ENCODE results near the gene NRXN3. TPM values are rescaled to one million over a fixed set of nuclear protein-coding genes. Genes with fewer than 3 reads are reported as not detected.

The NRXN3 gene
- total and polyA plus RNA-seq, 2 experiments from 2014 or later = 1.0 to 1.8 TPM

DNA sequence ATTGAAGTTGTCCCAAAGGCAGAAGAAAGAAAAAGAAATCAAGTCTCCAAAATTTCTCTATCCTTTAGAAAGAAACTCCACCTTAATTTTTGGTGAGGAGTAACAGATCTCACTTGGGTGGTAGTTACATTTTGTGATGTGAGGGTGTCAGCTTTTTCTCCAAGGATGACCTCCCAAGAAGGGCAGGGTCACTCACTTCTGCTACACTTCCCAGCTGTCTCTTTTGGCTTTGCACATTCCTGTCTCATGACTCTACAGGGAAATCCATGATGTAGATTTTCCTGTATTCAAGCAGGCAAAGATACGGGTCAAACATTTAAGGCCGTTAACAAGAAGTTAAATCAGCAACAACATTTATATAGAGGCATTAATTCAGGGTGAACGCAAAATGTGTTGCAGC lies 1016.4 kb downstream of the NRXN3 start:
- Histone ChIP-seq H3K4me1 (ENCODE audit: insufficient read depth) (no peaks in the 10 kb centered on the region), H3F3A (replicated peaks; ENCODE audit: low read depth) (no peaks in the 10 kb centered on the region), H3K27me3 (ENCODE audit: insufficient read depth) (no peaks in the 10 kb centered on the region), H3K36me3 (ENCODE audit: insufficient read depth) (no peaks in the 10 kb centered on the region), H3K9me2 (ENCODE audit: insufficient read depth) (no peaks in the 10 kb centered on the region), H3K27ac (ENCODE audit: low read depth) (no peak overlapping the region), H2AFZ (no peak overlapping the region), H4K20me1 (replicated peaks; ENCODE audit: insufficient read depth) (no peaks in the 10 kb centered on the region), H3K79me2 (replicated peaks; ENCODE audit: insufficient read depth) (no peaks in the 10 kb centered on the region), H3K4me3 (no peak overlapping the region), H3K4me2 (no peak overlapping the region)
- H3K4me1 Mint-ChIP-seq = no peaks in the 10 kb centered on the region
- peaks cover 2% of the 10 kb centered on the region for H3K27me3 Mint-ChIP-seq (ENCODE audit: insufficient read depth, low read depth, poor library complexity)
- TF ChIP-seq, protein P1, sequence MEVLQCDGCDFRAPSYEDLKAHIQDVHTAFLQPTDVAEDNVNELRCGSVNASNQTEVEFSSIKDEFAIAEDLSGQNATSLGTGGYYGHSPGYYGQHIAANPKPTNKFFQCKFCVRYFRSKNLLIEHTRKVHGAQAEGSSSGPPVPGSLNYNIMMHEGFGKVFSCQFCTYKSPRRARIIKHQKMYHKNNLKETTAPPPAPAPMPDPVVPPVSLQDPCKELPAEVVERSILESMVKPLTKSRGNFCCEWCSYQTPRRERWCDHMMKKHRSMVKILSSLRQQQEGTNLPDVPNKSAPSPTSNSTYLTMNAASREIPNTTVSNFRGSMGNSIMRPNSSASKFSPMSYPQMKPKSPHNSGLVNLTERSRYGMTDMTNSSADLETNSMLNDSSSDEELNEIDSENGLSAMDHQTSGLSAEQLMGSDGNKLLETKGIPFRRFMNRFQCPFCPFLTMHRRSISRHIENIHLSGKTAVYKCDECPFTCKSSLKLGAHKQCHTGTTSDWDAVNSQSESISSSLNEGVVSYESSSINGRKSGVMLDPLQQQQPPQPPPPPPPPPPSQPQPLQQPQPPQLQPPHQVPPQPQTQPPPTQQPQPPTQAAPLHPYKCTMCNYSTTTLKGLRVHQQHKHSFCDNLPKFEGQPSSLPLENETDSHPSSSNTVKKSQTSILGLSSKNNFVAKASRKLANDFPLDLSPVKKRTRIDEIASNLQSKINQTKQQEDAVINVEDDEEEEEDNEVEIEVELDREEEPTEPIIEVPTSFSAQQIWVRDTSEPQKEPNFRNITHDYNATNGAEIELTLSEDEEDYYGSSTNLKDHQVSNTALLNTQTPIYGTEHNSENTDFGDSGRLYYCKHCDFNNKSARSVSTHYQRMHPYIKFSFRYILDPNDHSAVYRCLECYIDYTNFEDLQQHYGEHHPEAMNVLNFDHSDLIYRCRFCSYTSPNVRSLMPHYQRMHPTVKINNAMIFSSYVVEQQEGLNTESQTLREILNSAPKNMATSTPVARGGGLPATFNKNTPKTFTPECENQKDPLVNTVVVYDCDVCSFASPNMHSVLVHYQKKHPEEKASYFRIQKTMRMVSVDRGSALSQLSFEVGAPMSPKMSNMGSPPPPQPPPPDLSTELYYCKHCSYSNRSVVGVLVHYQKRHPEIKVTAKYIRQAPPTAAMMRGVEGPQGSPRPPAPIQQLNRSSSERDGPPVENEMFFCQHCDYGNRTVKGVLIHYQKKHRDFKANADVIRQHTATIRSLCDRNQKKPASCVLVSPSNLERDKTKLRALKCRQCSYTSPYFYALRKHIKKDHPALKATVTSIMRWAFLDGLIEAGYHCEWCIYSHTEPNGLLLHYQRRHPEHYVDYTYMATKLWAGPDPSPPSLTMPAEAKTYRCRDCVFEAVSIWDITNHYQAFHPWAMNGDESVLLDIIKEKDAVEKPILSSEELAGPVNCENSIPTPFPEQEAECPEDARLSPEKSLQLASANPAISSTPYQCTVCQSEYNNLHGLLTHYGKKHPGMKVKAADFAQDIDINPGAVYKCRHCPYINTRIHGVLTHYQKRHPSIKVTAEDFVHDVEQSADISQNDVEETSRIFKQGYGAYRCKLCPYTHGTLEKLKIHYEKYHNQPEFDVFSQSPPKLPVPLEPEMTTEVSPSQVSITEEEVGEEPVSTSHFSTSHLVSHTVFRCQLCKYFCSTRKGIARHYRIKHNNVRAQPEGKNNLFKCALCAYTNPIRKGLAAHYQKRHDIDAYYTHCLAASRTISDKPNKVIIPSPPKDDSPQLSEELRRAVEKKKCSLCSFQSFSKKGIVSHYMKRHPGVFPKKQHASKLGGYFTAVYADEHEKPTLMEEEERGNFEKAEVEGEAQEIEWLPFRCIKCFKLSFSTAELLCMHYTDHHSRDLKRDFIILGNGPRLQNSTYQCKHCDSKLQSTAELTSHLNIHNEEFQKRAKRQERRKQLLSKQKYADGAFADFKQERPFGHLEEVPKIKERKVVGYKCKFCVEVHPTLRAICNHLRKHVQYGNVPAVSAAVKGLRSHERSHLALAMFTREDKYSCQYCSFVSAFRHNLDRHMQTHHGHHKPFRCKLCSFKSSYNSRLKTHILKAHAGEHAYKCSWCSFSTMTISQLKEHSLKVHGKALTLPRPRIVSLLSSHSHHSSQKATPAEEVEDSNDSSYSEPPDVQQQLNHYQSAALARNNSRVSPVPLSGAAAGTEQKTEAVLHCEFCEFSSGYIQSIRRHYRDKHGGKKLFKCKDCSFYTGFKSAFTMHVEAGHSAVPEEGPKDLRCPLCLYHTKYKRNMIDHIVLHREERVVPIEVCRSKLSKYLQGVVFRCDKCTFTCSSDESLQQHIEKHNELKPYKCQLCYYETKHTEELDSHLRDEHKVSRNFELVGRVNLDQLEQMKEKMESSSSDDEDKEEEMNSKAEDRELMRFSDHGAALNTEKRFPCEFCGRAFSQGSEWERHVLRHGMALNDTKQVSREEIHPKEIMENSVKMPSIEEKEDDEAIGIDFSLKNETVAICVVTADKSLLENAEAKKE (CRISPR knock-in tag; IDR thresholded peaks at IDR 0.05) = no peak
- TF ChIP-seq EZH2phosphoT487 (IDR thresholded peaks at IDR 0.05; ENCODE audit: unreplicated experiment) (no peak), CTCF (conservative IDR thresholded peaks at IDR 0.05; ENCODE audit: low read depth in 2 of 2) (no peak), ZNF114 (CRISPR knock-in tag; IDR thresholded peaks at IDR 0.05) (no peak)
- DNase-seq (ENCODE audit: low spot score) (no peak), ATAC-seq (no peak)
- no peak overlapping the region for H3K27ac Mint-ChIP-seq
- no peaks in the 10 kb centered on the region for H3K36me3 Mint-ChIP-seq (ENCODE audit: low read depth)
- no peak overlapping the region for H3K4me3 Mint-ChIP-seq
- no peaks in the 10 kb centered on the region for H3K9me3 Mint-ChIP-seq

Data from GM23338 (cell line).